KMS-11 (cell line): ENCODE results near the gene NINL.

Experiments used
- H2AFZ ChIP-seq: fragments of 200-600 bp; sonication (generic); 2 replicates; pipeline ENCODE4 v1.6.1; 2016; ENCODE audit warnings: antibody characterized with exemption, mixed run types, low read depth
- H3K27ac ChIP-seq: fragments of 200-600 bp; sonication (generic); 2 replicates; pipeline ENCODE4 v1.6.1; 2016; ENCODE audit warnings: mild to moderate bottlenecking, mixed run types
- H3K27me3 ChIP-seq: fragments of 200-600 bp; sonication (generic); 2 replicates; pipeline ENCODE4 v1.6.1; 2017; ENCODE audit warnings: mild to moderate bottlenecking, low read depth, mixed run types, moderate library complexity; ENCODE audit not compliant: insufficient read depth
- H3K36me3 ChIP-seq: fragments of 200-600 bp; sonication (generic); 2 replicates; pipeline ENCODE4 v1.6.1; 2017; ENCODE audit warnings: mild to moderate bottlenecking, mixed run types; ENCODE audit not compliant: insufficient read depth
- H3K4me1 ChIP-seq: fragments of 200-600 bp; sonication (generic); 2 replicates; pipeline ENCODE4 v1.6.1; 2016; ENCODE audit warnings: mild to moderate bottlenecking, low read depth, mixed run types; ENCODE audit not compliant: poor library complexity, severe bottlenecking
- H3K4me2 ChIP-seq: fragments of 200-600 bp; sonication (generic); 2 replicates; pipeline ENCODE4 v1.7.0; 2016; ENCODE audit warnings: mild to moderate bottlenecking, mixed run types
- H3K4me3 ChIP-seq: fragments of 200-600 bp; sonication (generic); IDR thresholded peaks from 2 replicates; pipeline ENCODE4 v1.6.1; 2017; ENCODE audit warnings: low read depth, low read length, mixed read lengths; ENCODE audit not compliant: insufficient read depth
- H3K79me2 ChIP-seq: fragments of 200-600 bp; sonication (generic); 2 replicates; pipeline ENCODE4 v1.6.1; 2016; ENCODE audit warnings: low read depth, mixed run types; ENCODE audit not compliant: insufficient read depth
- H3K9ac ChIP-seq: fragments of 200-600 bp; sonication (generic); 2 replicates; pipeline ENCODE4 v1.6.1; 2016; ENCODE audit warnings: mild to moderate bottlenecking, mixed run types
- H4K20me1 ChIP-seq: fragments of 200-600 bp; sonication (generic); 2 replicates; pipeline ENCODE4 v1.6.1; 2016; ENCODE audit warnings: mild to moderate bottlenecking, mixed run types; ENCODE audit not compliant: insufficient read depth
- TF ChIP-seq, protein P1 (sequence below): fragments of 200-600 bp; sonication (generic); conservative IDR thresholded peaks from 2 replicates; pipeline ENCODE4 v1.6.1; 2017; ENCODE audit warnings: low read depth, mild to moderate bottlenecking, antibody characterized with exemption, low read length, moderate library complexity, mixed read lengths

Gene NINL

DNA sequence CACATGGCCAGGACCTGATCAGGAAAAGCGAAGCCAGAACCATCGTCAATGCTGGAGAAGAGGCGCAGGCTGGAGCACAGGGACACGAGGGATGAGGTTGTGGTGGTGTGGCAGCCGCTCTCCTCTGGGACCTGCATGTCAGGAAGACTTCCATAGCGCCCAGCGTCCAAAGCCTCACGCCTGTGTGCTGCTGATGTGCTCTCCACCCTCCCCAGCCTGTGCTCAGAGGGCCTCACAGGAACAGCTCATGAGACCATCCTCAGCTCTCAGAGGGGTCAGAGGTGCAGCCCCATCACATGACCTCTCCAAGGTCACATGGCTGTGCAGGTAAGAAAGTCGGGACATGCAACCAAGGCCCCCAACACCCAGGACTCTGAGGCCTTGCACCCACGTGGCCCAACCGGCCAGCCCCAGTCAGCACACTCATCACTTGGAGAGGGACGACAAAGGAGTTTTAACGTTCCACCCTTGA is 84.4 kb downstream of the NINL start:
- TF ChIP-seq, protein P1, sequence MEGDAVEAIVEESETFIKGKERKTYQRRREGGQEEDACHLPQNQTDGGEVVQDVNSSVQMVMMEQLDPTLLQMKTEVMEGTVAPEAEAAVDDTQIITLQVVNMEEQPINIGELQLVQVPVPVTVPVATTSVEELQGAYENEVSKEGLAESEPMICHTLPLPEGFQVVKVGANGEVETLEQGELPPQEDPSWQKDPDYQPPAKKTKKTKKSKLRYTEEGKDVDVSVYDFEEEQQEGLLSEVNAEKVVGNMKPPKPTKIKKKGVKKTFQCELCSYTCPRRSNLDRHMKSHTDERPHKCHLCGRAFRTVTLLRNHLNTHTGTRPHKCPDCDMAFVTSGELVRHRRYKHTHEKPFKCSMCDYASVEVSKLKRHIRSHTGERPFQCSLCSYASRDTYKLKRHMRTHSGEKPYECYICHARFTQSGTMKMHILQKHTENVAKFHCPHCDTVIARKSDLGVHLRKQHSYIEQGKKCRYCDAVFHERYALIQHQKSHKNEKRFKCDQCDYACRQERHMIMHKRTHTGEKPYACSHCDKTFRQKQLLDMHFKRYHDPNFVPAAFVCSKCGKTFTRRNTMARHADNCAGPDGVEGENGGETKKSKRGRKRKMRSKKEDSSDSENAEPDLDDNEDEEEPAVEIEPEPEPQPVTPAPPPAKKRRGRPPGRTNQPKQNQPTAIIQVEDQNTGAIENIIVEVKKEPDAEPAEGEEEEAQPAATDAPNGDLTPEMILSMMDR: no peak
- Histone ChIP-seq H3K79me2 (no peaks in the 10 kb centered on the region), H3K27me3 (no peaks in the 10 kb centered on the region), H2AFZ (no peak overlapping the region), H4K20me1 (no peaks in the 10 kb centered on the region), H3K36me3 (no peaks in the 10 kb centered on the region), H3K9ac (no peak overlapping the region), H3K4me2 (no peak overlapping the region), H3K4me1 (no peaks in the 10 kb centered on the region), H3K4me3 (no peak overlapping the region), H3K27ac (no peak overlapping the region)

DNA sequence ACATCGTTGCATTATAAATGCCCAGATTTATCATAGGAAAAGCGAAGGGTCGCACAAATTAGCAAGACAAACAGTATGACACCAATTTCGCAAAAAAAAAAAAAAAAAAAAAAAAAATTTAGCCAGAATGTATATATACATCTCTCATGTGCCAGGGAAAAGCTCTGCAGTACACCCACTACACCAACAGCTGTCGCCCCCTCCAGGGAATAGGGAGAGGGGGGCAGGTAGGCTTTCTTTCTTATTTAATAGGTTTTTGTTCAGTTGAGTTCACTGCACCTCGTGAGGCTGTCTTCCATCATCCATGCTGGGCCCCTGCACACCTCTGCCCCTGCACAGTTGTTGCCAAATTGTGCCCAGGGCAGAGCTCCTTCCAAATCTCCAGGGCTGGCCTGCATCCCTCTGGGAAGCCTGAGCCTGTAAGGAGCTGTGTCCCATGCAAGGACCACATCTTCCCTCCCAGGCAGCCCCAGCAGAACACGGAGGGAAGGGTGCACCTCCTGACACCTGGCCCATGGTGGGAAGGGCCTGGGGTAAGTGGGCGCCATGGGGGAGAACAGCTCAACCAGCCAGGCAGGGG is 85.4 kb downstream of the NINL start:
- H3K4me1 ChIP-seq: no peaks in the 10 kb centered on the region
- no peaks in the 10 kb centered on the region for H3K36me3 ChIP-seq
- no peak overlapping the region for H3K4me2 ChIP-seq
- no peaks in the 10 kb centered on the region for H4K20me1 ChIP-seq
- H2AFZ ChIP-seq: no peak overlapping the region
- no peaks in the 10 kb centered on the region for H3K27me3 ChIP-seq
- no peak overlapping the region for H3K27ac ChIP-seq
- H3K9ac ChIP-seq: no peak overlapping the region
- H3K79me2 ChIP-seq: no peaks in the 10 kb centered on the region
- no peak overlapping the region for H3K4me3 ChIP-seq
- TF ChIP-seq, protein P1: no peak

DNA sequence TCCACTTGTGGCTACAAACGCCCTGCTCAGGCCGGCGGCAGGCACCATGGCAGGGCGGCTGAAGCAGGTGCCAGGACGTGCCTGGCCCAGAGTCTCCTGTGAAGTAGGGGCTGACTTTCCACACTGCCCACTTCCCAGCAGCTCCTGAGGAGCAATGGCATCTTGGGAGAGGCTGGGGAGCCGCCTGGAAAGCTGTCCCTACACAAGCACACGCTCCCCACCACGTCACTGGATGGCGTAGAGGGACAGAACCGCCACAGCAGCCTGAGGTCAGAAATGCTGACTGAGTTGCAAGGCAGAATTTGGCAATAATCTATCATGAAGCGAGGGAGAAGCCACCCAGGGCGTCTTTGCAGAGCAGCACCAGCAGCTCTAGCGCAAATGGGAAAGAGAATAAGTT is 86.3 kb downstream of the NINL start:
- Histone ChIP-seq H3K27me3 (no peaks in the 10 kb centered on the region), H3K4me1 (no peaks in the 10 kb centered on the region), H3K4me3 (no peak overlapping the region), H3K36me3 (no peaks in the 10 kb centered on the region), H3K79me2 (no peaks in the 10 kb centered on the region), H3K9ac (no peak overlapping the region), H3K4me2 (no peak overlapping the region), H3K27ac (no peak overlapping the region), H2AFZ (no peak overlapping the region), H4K20me1 (no peaks in the 10 kb centered on the region)
- TF ChIP-seq, protein P1: no peak

DNA sequence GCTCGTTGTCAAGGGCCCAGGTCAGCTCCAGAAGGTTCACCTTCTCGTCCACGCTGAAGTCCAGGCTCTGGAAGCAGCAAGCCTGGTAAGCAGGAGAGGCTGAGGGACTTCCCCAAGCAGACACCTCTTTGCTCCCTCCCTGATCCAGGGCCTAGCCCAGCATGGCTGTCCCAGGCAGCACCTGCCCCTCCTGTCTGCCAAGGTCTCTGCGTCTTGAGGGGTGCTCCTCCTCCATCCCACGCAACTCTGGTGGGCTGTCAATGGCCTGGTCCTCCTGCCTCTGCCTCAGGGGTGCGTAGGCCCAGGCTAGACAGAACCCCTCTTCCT is 87.1 kb downstream of the NINL start:
- Histone ChIP-seq H2AFZ (no peak overlapping the region), H3K27ac (no peak overlapping the region), H3K4me3 (no peak overlapping the region), H3K27me3 (no peaks in the 10 kb centered on the region), H3K9ac (no peak overlapping the region), H4K20me1 (no peaks in the 10 kb centered on the region), H3K36me3 (no peaks in the 10 kb centered on the region), H3K4me2 (no peak overlapping the region), H3K79me2 (no peaks in the 10 kb centered on the region), H3K4me1 (no peaks in the 10 kb centered on the region)
- TF ChIP-seq, protein P1: no peak
